OCI-LY1 (cell line): ENCODE data around the gene FRMD5.

Source experiments
- H2AFZ ChIP-seq: fragments of 200-600 bp; sonication (generic), shearing (Covaris generic); 2 replicates; pipeline ENCODE4 v1.6.0; 2014; ENCODE audit warnings: antibody characterized with exemption, mild to moderate bottlenecking, low read length
- H3F3A ChIP-seq: fragments of 200-600 bp; sonication (generic), shearing (Covaris generic); 2 replicates; pipeline ENCODE4 v1.6.0; 2014; ENCODE audit warnings: mild to moderate bottlenecking, antibody characterized with exemption, low read length, moderate library complexity; ENCODE audit not compliant: insufficient read depth
- H3K27ac ChIP-seq: fragments of 200-600 bp; sonication (generic); 2 replicates; pipeline ENCODE4 v1.5.1; 2014; ENCODE audit warnings: low read length, mixed run types, mild to moderate bottlenecking, low read depth; ENCODE audit not compliant: poor library complexity, severe bottlenecking
- H3K27me3 ChIP-seq: fragments of 200-600 bp; sonication (generic); 2 replicates; pipeline ENCODE4 v1.6.0; 2014; ENCODE audit warnings: antibody characterized with exemption, mild to moderate bottlenecking, low read length, moderate library complexity; ENCODE audit not compliant: insufficient read depth
- H3K36me3 ChIP-seq: fragments of 200-600 bp; sonication (generic); 2 replicates; pipeline ENCODE4 v1.6.1; 2014; ENCODE audit warnings: mild to moderate bottlenecking, antibody characterized with exemption, low read length, moderate library complexity, mixed read lengths; ENCODE audit not compliant: insufficient read depth
- H3K4me1 ChIP-seq: fragments of 200-600 bp; sonication (generic); 2 replicates; pipeline ENCODE4 v1.5.1; 2014; ENCODE audit warnings: mild to moderate bottlenecking, low read length, moderate library complexity; ENCODE audit not compliant: insufficient read depth, severe bottlenecking
- H3K4me2 ChIP-seq: fragments of 200-600 bp; sonication (generic), shearing (Covaris generic); 2 replicates; pipeline ENCODE4 v1.6.1; 2014; ENCODE audit warnings: low read length
- H3K4me3 ChIP-seq: fragments of 200-600 bp; sonication (generic); 2 replicates; pipeline ENCODE4 v1.5.1; 2014; ENCODE audit warnings: low read length, low read depth, mild to moderate bottlenecking, mixed read lengths; ENCODE audit not compliant: poor library complexity, severe bottlenecking
- H3K79me2 ChIP-seq: fragments of 200-600 bp; shearing (Covaris generic); 2 replicates; pipeline ENCODE4 v1.6.1; 2016; ENCODE audit warnings: mixed run types, low read length, mixed read lengths; ENCODE audit not compliant: insufficient read depth
- H3K9ac ChIP-seq: fragments of 200-600 bp; sonication (generic), shearing (Covaris generic); 2 replicates; pipeline ENCODE4 v1.6.1; 2014; ENCODE audit warnings: mild to moderate bottlenecking, low read length, mixed read lengths
- H3K9me2 ChIP-seq: fragments of 200-600 bp; sonication (generic), shearing (Covaris generic); 2 replicates; pipeline ENCODE4 v1.6.1; 2014; ENCODE audit warnings: low read depth, mild to moderate bottlenecking, low read length, mixed read lengths
- H3K9me3 ChIP-seq: fragments of 200-600 bp; shearing (Covaris generic); 2 replicates; pipeline ENCODE4 v1.6.1; 2014; ENCODE audit warnings: low read length, mixed read lengths
- H4K20me1 ChIP-seq: fragments of 200-600 bp; sonication (generic), shearing (Covaris generic); 2 replicates; pipeline ENCODE4 v1.6.0; 2016; ENCODE audit warnings: mild to moderate bottlenecking, low read length; ENCODE audit not compliant: insufficient read depth
- EZH2 ChIP-seq: fragments of 200-600 bp; sonication (generic), shearing (Covaris generic); IDR thresholded peaks from 2 replicates; pipeline ENCODE4 v1.8.0; 2017; ENCODE audit warnings: borderline replicate concordance, mixed run types, mild to moderate bottlenecking, antibody characterized with exemption, low read length, moderate library complexity, mixed read lengths
- TF ChIP-seq, protein P1 (sequence below): fragments of 200-600 bp; sonication (generic), shearing (Covaris generic); IDR thresholded peaks from 2 replicates; pipeline ENCODE4 v1.5.1; 2017; ENCODE audit warnings: mild to moderate bottlenecking, antibody characterized with exemption, low read length, moderate library complexity, mixed read lengths

The FRMD5 gene

DNA sequence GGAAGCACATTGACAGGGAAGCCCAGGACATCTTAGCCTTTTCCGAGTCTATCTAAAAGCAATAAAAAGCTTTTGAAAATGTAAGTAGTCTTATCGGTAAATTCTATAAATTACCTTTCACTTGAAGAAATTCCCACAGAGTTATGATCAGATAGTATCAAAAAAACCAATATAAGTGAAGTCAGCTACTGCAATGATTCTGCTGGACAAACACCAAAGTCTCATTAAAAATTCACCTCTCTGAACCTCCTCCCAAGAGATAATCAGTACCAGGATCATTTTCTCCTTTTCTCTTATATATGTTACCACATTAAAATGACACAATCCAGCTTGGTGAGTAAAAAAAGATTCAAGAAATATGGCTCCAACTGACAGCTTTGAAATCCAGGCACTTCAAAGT, 69.2 kb downstream of the FRMD5 start:
- H3K4me2 ChIP-seq = no peak overlapping the region
- H3K36me3 ChIP-seq = no peaks in the 10 kb centered on the region
- no peak for TF ChIP-seq EZH2
- TF ChIP-seq, protein P1, sequence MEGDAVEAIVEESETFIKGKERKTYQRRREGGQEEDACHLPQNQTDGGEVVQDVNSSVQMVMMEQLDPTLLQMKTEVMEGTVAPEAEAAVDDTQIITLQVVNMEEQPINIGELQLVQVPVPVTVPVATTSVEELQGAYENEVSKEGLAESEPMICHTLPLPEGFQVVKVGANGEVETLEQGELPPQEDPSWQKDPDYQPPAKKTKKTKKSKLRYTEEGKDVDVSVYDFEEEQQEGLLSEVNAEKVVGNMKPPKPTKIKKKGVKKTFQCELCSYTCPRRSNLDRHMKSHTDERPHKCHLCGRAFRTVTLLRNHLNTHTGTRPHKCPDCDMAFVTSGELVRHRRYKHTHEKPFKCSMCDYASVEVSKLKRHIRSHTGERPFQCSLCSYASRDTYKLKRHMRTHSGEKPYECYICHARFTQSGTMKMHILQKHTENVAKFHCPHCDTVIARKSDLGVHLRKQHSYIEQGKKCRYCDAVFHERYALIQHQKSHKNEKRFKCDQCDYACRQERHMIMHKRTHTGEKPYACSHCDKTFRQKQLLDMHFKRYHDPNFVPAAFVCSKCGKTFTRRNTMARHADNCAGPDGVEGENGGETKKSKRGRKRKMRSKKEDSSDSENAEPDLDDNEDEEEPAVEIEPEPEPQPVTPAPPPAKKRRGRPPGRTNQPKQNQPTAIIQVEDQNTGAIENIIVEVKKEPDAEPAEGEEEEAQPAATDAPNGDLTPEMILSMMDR = no peak
- H3K79me2 ChIP-seq = no peaks in the 10 kb centered on the region
- H3K27ac ChIP-seq = no peak overlapping the region
- no peaks in the 10 kb centered on the region for H3F3A ChIP-seq
- H3K9me2 ChIP-seq = no peaks in the 10 kb centered on the region
- H3K4me3 ChIP-seq = no peak overlapping the region
- H4K20me1 ChIP-seq = no peaks in the 10 kb centered on the region
- H2AFZ ChIP-seq = no peak overlapping the region
- H3K27me3 ChIP-seq = no peaks in the 10 kb centered on the region
- peaks cover 21% of the 10 kb centered on the region for H3K4me1 ChIP-seq
- no peak overlapping the region for H3K9ac ChIP-seq
- no peaks in the 10 kb centered on the region for H3K9me3 ChIP-seq

DNA sequence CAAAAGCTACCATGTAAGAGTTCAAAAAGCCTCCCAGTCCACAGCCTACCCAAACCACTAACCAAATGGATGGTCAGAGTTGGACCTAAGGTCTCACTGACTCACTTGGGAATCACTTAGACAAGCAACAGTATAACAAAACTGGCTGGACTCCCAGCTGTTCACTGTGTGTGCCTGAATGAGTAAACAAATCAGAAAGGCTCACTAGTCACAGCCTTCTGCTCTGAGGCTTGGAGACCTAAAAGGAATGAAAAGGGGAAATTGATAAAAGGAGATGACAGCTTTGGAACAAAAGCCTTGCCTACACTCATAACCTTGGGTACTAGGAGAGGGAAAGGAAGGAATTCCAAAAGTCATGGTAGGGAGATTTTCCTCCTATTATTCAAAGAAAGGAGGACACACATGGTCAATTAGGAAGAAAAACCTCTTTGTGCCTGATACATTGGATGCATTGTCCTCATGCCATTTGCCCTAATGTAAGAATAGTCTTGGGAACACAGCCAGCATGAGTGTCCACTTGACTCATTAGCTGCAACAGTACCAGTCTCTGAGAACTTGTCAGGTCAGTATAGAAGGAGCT, 92.3 kb downstream of the FRMD5 start:
- no peaks in the 10 kb centered on the region for H3K36me3 ChIP-seq
- no peak overlapping the region for H3K4me3 ChIP-seq
- TF ChIP-seq, protein P1 = no peak
- no peak for TF ChIP-seq EZH2
- H3K9me2 ChIP-seq = no peaks in the 10 kb centered on the region
- no peaks in the 10 kb centered on the region for H4K20me1 ChIP-seq
- no peak overlapping the region for H2AFZ ChIP-seq
- H3K4me2 ChIP-seq = no peak overlapping the region
- H3K27ac ChIP-seq = no peak overlapping the region
- no peak overlapping the region for H3K9ac ChIP-seq
- no peaks in the 10 kb centered on the region for H3F3A ChIP-seq
- H3K79me2 ChIP-seq = no peaks in the 10 kb centered on the region
- H3K4me1 ChIP-seq = no peaks in the 10 kb centered on the region
- H3K27me3 ChIP-seq = no peaks in the 10 kb centered on the region
- no peaks in the 10 kb centered on the region for H3K9me3 ChIP-seq

DNA sequence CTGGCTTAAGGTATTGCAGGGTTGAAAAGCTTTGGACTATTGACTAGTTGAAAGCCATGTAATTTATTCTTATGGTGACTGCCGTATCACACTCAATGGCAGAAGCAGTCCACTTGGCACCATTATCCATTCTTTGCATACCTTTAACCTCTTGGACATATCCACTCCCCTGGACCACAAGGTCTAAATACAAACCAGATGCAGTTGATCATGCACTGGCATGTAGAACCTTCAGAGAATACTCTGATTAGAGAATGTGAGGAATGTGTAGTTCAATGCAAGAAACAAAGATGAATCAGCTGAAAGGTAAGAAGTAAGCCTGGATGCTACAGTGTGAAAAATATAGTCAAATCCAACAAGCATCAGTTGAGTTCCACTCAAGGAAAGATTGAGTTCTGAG, 93.1 kb downstream of the FRMD5 start:
- no peaks in the 10 kb centered on the region for H3K79me2 ChIP-seq
- H3K4me1 ChIP-seq = no peaks in the 10 kb centered on the region
- H3K4me2 ChIP-seq = no peak overlapping the region
- H3F3A ChIP-seq = no peaks in the 10 kb centered on the region
- no peaks in the 10 kb centered on the region for H3K27me3 ChIP-seq
- no peak overlapping the region for H2AFZ ChIP-seq
- no peaks in the 10 kb centered on the region for H3K9me3 ChIP-seq
- no peak overlapping the region for H3K4me3 ChIP-seq
- TF ChIP-seq, protein P1 = no peak
- no peak for TF ChIP-seq EZH2
- no peaks in the 10 kb centered on the region for H3K36me3 ChIP-seq
- no peaks in the 10 kb centered on the region for H4K20me1 ChIP-seq
- H3K9me2 ChIP-seq = no peaks in the 10 kb centered on the region
- H3K9ac ChIP-seq = no peak overlapping the region
- no peak overlapping the region for H3K27ac ChIP-seq
